ENCODE results near the gene SMPD2.

Gene SMPD2

DNA sequence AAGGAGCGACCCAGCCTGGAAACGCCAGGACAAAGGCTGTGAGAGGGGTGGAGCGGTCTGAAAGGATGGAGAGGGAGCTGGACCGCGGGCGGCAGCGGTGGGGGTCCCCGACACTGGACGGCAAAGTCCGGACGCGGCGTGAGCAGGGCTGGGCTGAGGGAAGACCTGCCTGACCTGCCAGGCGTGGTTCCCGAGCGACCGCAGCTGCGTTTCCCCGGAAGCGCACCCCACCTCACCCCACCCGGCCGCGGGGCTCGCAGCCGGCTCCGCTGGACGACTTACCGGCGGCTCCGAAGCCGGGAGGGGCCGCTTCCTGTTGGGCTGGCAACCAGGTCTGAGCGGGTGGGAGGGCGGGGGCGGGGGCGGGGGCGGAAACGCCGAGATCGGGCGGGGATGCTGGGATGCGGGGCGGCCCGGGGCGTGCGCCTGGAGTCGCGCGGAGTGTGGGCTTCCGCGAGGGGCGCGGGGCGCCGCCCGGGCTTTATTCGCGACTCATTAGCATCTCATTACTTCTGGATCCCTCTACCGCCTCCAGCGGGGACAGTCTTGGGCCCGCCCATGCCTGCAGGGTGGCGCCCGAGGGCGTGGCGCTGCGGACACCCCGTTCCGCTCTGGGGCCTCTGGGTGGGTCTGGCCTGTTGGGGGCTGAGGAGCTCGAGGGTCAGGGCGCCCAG is 15.1 kb downstream of the SMPD2 start, which contains the start of gene MICAL1:
Gene MICAL1 (minus strand): TSS at position 336 of the 674 bp plus-strand sequence. CDS start 1,576 bp downstream, outside the sequence.
- Histone ChIP-seq H3K4me3 (ENCODE audit: low read depth, low read length) (peak within 1 kb of the TSS; percentile 78), H3K36me3 (ENCODE audit: control insufficient read depth in 2 of 2, insufficient read depth in 1 of 2, low read length in 2 of 2) (peaks cover 0 to 26% of the 10 kb centered on the region in 2 experiments; a peak in 1 of 3 replicates), H3K9me3 (ENCODE audit: control insufficient read depth, insufficient read depth, low read depth, low read length) (no peaks in the 10 kb centered on the region), H3K27ac (ENCODE audit: extremely low read depth, low read depth, low read length) (peak within 1 kb of the TSS; percentile 39; the same call in 1 of the 2 replicates), H3K4me1 (ENCODE audit: control insufficient read depth, insufficient read depth, low read length) (no peaks in the 10 kb centered on the region)
- ChIA-PET POLR2A (interaction anchor here (0.6 to 5.2 kb wide), 4 partner anchors 11 to 676 kb away, joined by 3 to 39 read pairs (median 10); partner anchors contain the start of genes CD164, PPIL6 and SMPD2), CTCF (interaction anchor here (0.6 to 3.3 kb wide), 3 partner anchors 7 to 19 kb away, joined by 3 to 21 read pairs (median 4); partner anchors contain the start of genes PPIL6 and SMPD2)
- TF ChIP-seq ZNF132 (tag by site-specific recombination; IDR thresholded peaks at IDR 0.05; ENCODE audit: borderline replicate concordance) (no peak), KLF10 (tag by site-specific recombination; IDR thresholded peaks at IDR 0.05) (peak; percentile 54; the same call in 1 of the 2 replicates), GLI2 (tag by site-specific recombination; IDR thresholded peaks at IDR 0.05; ENCODE audit: borderline replicate concordance, low read depth) (no peak), PBX3 (CRISPR knock-in tag; IDR thresholded peaks at IDR 0.05) (peak; percentile 77; the same call in 1 of the 2 replicates), ZNF362 (tag by site-specific recombination; IDR thresholded peaks at IDR 0.05) (no peak), ZNF600 (tag by site-specific recombination; IDR thresholded peaks at IDR 0.05) (peak; percentile 80), ZXDB (tag by site-specific recombination; IDR thresholded peaks at IDR 0.05) (no peak), INSM2 (tag by site-specific recombination; IDR thresholded peaks at IDR 0.05) (no peak), ZNF18 (tag by site-specific recombination; IDR thresholded peaks at IDR 0.05) (no peak), GLIS2 (tag by site-specific recombination; IDR thresholded peaks at IDR 0.05) (peak; percentile 39), ZNF302 (tag by site-specific recombination; IDR thresholded peaks at IDR 0.05; ENCODE audit: low read depth) (no peak), SETDB1 (IDR thresholded peaks at IDR 0.05; ENCODE audit: insufficient read length, low read length) (no peak), ZFHX2 (tag by site-specific recombination; conservative IDR thresholded peaks at IDR 0.05) (no peak), ZNF394 (tag by site-specific recombination; IDR thresholded peaks at IDR 0.05; ENCODE audit: borderline replicate concordance) (no peak), KLF9 (tag by site-specific recombination; IDR thresholded peaks at IDR 0.05; ENCODE audit: low read depth) (peak; percentile 90), REPIN1 (tag by site-specific recombination; IDR thresholded peaks at IDR 0.05; ENCODE audit: low read depth) (peak; percentile 57; the same call in 1 of the 2 replicates), ZNF692 (tag by site-specific recombination; IDR thresholded peaks at IDR 0.05) (no peak), ZNF211 (tag by site-specific recombination; IDR thresholded peaks at IDR 0.05; ENCODE audit: low read depth) (no peak), ZNF155 (tag by site-specific recombination; IDR thresholded peaks at IDR 0.05) (no peak), ZNF37A (tag by site-specific recombination; IDR thresholded peaks at IDR 0.05) (no peak), ZNF335 (tag by site-specific recombination; conservative IDR thresholded peaks at IDR 0.05) (peak; percentile 92), ZNF792 (tag by site-specific recombination; IDR thresholded peaks at IDR 0.05) (no peak), ZNF202 (tag by site-specific recombination; IDR thresholded peaks at IDR 0.05; ENCODE audit: borderline replicate concordance) (no peak), ZNF529 (tag by site-specific recombination; IDR thresholded peaks at IDR 0.05; ENCODE audit: insufficient replicate concordance) (no peak), KLF1 (tag by site-specific recombination; IDR thresholded peaks at IDR 0.05) (peak; percentile 98), SALL2 (tag by site-specific recombination; IDR thresholded peaks at IDR 0.05; ENCODE audit: borderline replicate concordance) (no peak)
- TF ChIP-seq, protein P1, sequence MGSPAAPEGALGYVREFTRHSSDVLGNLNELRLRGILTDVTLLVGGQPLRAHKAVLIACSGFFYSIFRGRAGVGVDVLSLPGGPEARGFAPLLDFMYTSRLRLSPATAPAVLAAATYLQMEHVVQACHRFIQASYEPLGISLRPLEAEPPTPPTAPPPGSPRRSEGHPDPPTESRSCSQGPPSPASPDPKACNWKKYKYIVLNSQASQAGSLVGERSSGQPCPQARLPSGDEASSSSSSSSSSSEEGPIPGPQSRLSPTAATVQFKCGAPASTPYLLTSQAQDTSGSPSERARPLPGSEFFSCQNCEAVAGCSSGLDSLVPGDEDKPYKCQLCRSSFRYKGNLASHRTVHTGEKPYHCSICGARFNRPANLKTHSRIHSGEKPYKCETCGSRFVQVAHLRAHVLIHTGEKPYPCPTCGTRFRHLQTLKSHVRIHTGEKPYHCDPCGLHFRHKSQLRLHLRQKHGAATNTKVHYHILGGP (tag by site-specific recombination; IDR thresholded peaks at IDR 0.05) = no peak
- TF ChIP-seq, protein P2, sequence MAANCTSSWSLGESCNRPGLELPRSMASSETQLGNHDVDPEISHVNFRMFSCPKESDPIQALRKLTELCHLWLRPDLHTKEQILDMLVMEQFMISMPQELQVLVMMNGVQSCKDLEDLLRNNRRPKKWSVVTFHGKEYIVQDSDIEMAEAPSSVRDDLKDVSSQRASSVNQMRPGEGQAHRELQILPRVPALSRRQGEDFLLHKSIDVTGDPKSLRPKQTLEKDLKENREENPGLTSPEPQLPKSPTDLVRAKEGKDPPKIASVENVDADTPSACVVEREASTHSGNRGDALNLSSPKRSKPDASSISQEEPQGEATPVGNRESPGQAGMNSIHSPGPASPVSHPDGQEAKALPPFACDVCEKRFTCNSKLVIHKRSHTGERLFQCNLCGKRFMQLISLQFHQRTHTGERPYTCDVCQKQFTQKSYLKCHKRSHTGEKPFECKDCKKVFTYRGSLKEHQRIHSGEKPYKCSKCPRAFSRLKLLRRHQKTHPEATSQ (tag by site-specific recombination; IDR thresholded peaks at IDR 0.05) = peak; percentile 52

Measured in HEK293 (cell line).